SK-N-SH treated with all-trans-retinoic acid at 6 μM for 48 hours (cell line): ENCODE measurements around the gene B4GALT2.

Source experiments
- ATAC-seq: fragments of 200-7000 bp; cut with Tn5 transposase; 3 replicates; pipeline ENCODE4 v1.9.1; 2020; ENCODE audit warnings: mild to moderate bottlenecking, moderate library complexity
- ARNTL ChIP-seq: fragments of 450-650 bp; formaldehyde crosslinking; IDR thresholded peaks from 2 replicates; pipeline ENCODE4 v1.5.0; 2020; ENCODE audit warnings: low read depth, mild to moderate bottlenecking, moderate library complexity, borderline replicate concordance
- BACH2 ChIP-seq: fragments of 250-450 bp; sonication (Bioruptor Pico); IDR thresholded peaks from 2 replicates; pipeline ENCODE4 v1.9.0; 2021; ENCODE audit warnings: mild to moderate bottlenecking, borderline replicate concordance
- CSDC2 ChIP-seq: fragments of 250-450 bp; sonication (Bioruptor Pico); IDR thresholded peaks from 2 replicates; pipeline ENCODE4 v1.5.0; 2020; ENCODE audit warnings: mild to moderate bottlenecking, moderate library complexity
- ESRRG ChIP-seq: fragments of 250-450 bp; sonication (Bioruptor Pico); IDR thresholded peaks from 2 replicates; pipeline ENCODE4 v1.6.1; 2021; ENCODE audit warnings: mild to moderate bottlenecking
- GLIS3 ChIP-seq: fragments of 250-450 bp; sonication (Bioruptor Pico); IDR thresholded peaks from 2 replicates; pipeline ENCODE4 v1.5.0; 2020; ENCODE audit warnings: mild to moderate bottlenecking, moderate library complexity
- ISL1 ChIP-seq: fragments of 250-450 bp; sonication (Bioruptor Pico); IDR thresholded peaks from 2 replicates; pipeline ENCODE4 v2.1.2; 2022; ENCODE audit warnings: mild to moderate bottlenecking, moderate library complexity
- OSR1 ChIP-seq: fragments of 250-450 bp; sonication (Bioruptor Pico); IDR thresholded peaks from 2 replicates; pipeline ENCODE4 v1.8.0; 2022; ENCODE audit warnings: moderate library complexity, mild to moderate bottlenecking, inconsistent platforms
- POU6F1 ChIP-seq: fragments of 250-450 bp; sonication (Bioruptor Pico); IDR thresholded peaks from 2 replicates; pipeline ENCODE4 v1.8.0; 2021; ENCODE audit warnings: low read depth, mild to moderate bottlenecking, moderate library complexity, borderline replicate concordance
- PPARA ChIP-seq: fragments of 250-450 bp; sonication (Bioruptor Pico); IDR thresholded peaks from 2 replicates; pipeline ENCODE4 v1.5.0; 2020; ENCODE audit warnings: mild to moderate bottlenecking, borderline replicate concordance
- RARB ChIP-seq: fragments of 250-450 bp; sonication (Bioruptor Pico); IDR thresholded peaks from 2 replicates; pipeline ENCODE4 v1.8.0; 2021; ENCODE audit warnings: mild to moderate bottlenecking, moderate library complexity
- SNAI2 ChIP-seq: fragments of 250-450 bp; sonication (Bioruptor Pico); IDR thresholded peaks from 2 replicates; pipeline ENCODE4 v1.5.0; 2020; ENCODE audit warnings: mild to moderate bottlenecking, moderate library complexity
- TCF4 ChIP-seq: fragments of 250-450 bp; sonication (Bioruptor Pico); IDR thresholded peaks from 2 replicates; pipeline ENCODE4 v1.8.0; 2021; ENCODE audit warnings: mild to moderate bottlenecking, moderate library complexity, borderline replicate concordance
- TOX ChIP-seq: fragments of 250-450 bp; sonication (Bioruptor Pico); IDR thresholded peaks from 2 replicates; pipeline ENCODE4 v1.8.0; 2021; ENCODE audit warnings: mild to moderate bottlenecking, moderate library complexity, borderline replicate concordance
- TSHZ2 ChIP-seq: fragments of 250-450 bp; sonication (Bioruptor Pico); IDR thresholded peaks from 2 replicates; pipeline ENCODE4 v1.5.0; 2020; ENCODE audit warnings: mild to moderate bottlenecking, moderate library complexity
- ZC3H10 ChIP-seq: fragments of 250-450 bp; sonication (Bioruptor Pico); IDR thresholded peaks from 2 replicates; pipeline ENCODE4 v1.5.1; 2021; ENCODE audit warnings: mild to moderate bottlenecking, moderate library complexity
- ZFP3 ChIP-seq: fragments of 250-450 bp; sonication (Bioruptor Pico); IDR thresholded peaks from 2 replicates; pipeline ENCODE4 v1.5.0; 2020; ENCODE audit warnings: mild to moderate bottlenecking, moderate library complexity
- ZFP30 ChIP-seq: fragments of 450-650 bp; formaldehyde crosslinking; IDR thresholded peaks from 2 replicates; pipeline ENCODE4 v1.5.0; 2022; ENCODE audit warnings: mild to moderate bottlenecking, moderate library complexity
- ZNF565 ChIP-seq: fragments of 450-650 bp; formaldehyde crosslinking; conservative IDR thresholded peaks from 2 replicates; pipeline ENCODE4 v1.5.0; 2020; ENCODE audit warnings: low read depth, mild to moderate bottlenecking, moderate library complexity
- ZNF8 ChIP-seq: fragments of 450-650 bp; formaldehyde crosslinking; IDR thresholded peaks from 2 replicates; pipeline ENCODE4 v1.5.0; 2020; ENCODE audit warnings: mild to moderate bottlenecking, moderate library complexity
- TF ChIP-seq, protein P1 (sequence below): fragments of 250-450 bp; sonication (Bioruptor Pico); IDR thresholded peaks from 2 replicates; pipeline ENCODE4 v1.5.1; 2020; ENCODE audit warnings: low read depth, mild to moderate bottlenecking, moderate library complexity
- TF ChIP-seq, protein P2 (sequence below): fragments of 250-450 bp; sonication (Bioruptor Pico); IDR thresholded peaks from 2 replicates; pipeline ENCODE4 v1.5.1; 2021; ENCODE audit warnings: mild to moderate bottlenecking, moderate library complexity

Gene B4GALT2

DNA sequence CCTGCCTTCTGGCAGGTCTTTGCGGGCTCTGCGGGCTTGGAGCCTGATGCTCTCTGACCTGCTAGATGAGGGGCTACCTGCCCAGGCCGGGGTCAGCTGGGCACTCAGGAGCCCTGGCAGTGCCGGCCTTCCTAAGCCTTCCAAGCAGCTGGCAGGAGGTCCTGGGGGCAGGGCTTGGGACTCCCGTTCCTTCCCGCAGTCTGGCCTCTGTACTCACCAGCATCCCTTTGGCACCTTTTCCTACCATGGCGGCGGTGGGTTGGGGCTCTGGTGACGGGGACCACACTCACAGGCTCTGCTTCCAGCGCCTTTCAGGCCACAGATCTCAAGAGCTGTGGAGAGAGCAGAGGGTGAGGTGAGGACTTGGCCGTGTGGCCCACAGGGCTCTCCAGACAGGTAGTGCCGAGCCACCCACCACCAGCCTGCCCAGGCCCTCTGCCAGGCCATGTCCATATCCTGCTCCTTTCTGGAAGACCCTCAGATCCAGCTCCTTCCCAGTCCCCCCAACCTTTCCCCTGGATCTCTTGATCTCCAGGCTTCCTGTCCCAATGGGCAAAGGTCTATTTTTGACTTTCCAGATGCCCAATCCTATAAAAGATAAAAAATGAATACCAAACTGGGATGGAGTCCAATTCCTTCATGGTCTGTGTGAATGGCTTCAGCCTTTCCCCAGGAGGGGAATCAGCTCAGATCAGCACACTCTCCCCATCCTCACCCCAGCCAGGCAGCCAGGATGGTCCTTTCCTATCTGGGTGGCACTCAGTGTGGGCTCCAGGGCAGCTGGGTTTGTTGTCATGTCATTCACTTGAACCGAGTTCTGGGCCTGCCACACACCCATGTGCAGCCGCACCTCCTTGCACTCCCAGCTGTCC lies 45.3 kb downstream of the B4GALT2 start:
- no peak for TF ChIP-seq RARB (CRISPR knock-in tag)
- no peak for TF ChIP-seq POU6F1 (CRISPR knock-in tag)
- no peak for TF ChIP-seq ARNTL (CRISPR knock-in tag)
- TF ChIP-seq TSHZ2 (CRISPR knock-in tag) = no peak
- no peak for TF ChIP-seq ISL1
- TF ChIP-seq CSDC2 = no peak
- TF ChIP-seq SNAI2 (CRISPR knock-in tag) = no peak
- TF ChIP-seq ZNF8 = no peak
- TF ChIP-seq, protein P1, sequence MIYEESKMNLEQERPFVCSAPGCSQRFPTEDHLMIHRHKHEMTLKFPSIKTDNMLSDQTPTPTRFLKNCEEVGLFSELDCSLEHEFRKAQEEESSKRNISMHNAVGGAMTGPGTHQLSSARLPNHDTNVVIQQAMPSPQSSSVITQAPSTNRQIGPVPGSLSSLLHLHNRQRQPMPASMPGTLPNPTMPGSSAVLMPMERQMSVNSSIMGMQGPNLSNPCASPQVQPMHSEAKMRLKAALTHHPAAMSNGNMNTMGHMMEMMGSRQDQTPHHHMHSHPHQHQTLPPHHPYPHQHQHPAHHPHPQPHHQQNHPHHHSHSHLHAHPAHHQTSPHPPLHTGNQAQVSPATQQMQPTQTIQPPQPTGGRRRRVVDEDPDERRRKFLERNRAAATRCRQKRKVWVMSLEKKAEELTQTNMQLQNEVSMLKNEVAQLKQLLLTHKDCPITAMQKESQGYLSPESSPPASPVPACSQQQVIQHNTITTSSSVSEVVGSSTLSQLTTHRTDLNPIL (CRISPR knock-in tag) = no peak
- no peak for TF ChIP-seq PPARA
- TF ChIP-seq, all 23 proteins: peak for 0
- peak; percentile 38; the same call in 1 of the 3 replicates for ATAC-seq

DNA sequence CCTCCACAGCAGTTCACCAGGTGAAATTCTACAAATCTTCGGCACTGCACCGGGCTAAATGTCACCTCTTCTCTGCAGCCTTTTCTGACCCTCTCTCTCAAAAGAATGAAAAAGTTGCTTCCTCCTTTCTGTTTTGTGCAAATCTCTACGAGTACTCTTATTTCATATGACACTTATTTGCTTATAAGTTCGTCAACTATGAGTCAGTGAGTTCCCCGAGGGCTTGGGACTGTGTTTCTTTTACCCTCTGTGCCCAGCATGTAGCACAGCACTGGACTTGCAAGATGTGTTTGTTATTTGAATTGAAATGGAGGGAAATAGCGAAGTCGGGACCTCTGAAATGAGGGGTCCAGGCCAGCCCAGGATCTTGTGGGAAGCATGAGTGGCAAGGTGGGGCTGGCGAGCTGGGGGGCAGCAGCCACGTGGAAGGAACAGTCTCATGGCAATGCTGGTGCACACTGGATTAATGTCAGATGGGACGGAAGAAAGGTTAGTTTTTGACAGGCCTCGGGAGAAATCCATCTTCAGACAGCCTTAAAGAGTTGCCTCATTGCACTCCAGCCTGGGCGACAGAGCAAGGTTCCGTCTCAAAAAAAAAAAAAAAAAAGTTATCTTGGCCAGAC lies 46.0 kb downstream of the B4GALT2 start:
- ATAC-seq = no peak
- TF ChIP-seq TOX (CRISPR knock-in tag) = no peak

GRCh38 chr1:44025816-44026215 lies 46.8 kb downstream of the B4GALT2 start:
- no peak for ATAC-seq

More at GRCh38 chr1:44025816-44026215, 46.8 kb downstream of the B4GALT2 start:
- no peak for TF ChIP-seq ARNTL (CRISPR knock-in tag)
- no peak for TF ChIP-seq BACH2
- no peak for TF ChIP-seq GLIS3 (CRISPR knock-in tag)
- no peak for TF ChIP-seq TCF4 (CRISPR knock-in tag)
- TF ChIP-seq ZNF565 (CRISPR knock-in tag) = no peak
- no peak for TF ChIP-seq RARB (CRISPR knock-in tag)
- TF ChIP-seq ISL1 = no peak
- no peak for TF ChIP-seq ZNF8
- no peak for TF ChIP-seq ZFP3
- TF ChIP-seq SNAI2 (CRISPR knock-in tag) = no peak
- TF ChIP-seq ESRRG (CRISPR knock-in tag) = no peak
- TF ChIP-seq OSR1 = no peak
- no peak for TF ChIP-seq ZC3H10
- TF ChIP-seq ZFP30 (CRISPR knock-in tag) = no peak
- TF ChIP-seq, protein P2, sequence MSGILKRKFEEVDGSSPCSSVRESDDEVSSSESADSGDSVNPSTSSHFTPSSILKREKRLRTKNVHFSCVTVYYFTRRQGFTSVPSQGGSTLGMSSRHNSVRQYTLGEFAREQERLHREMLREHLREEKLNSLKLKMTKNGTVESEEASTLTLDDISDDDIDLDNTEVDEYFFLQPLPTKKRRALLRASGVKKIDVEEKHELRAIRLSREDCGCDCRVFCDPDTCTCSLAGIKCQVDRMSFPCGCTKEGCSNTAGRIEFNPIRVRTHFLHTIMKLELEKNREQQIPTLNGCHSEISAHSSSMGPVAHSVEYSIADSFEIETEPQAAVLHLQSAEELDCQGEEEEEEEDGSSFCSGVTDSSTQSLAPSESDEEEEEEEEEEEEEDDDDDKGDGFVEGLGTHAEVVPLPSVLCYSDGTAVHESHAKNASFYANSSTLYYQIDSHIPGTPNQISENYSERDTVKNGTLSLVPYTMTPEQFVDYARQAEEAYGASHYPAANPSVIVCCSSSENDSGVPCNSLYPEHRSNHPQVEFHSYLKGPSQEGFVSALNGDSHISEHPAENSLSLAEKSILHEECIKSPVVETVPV = no peak
- TF ChIP-seq CSDC2 = no peak
- TF ChIP-seq TOX (CRISPR knock-in tag) = no peak
- TF ChIP-seq, protein P1 (CRISPR knock-in tag) = no peak
